Activated CD8-positive, alpha-beta memory T cell treated with anti-CD3 and anti-CD28 coated beads for 36 hours (primary cell): ENCODE data around the gene NEGR1. TPM values are rescaled to one million over a fixed set of nuclear protein-coding genes. Genes with fewer than 3 reads are reported as not detected.

ENCODE experiments used
- CTCF ChIA-PET: fragments of 350-600 bp; sonication (Branson Sonifier 250); formaldehyde crosslinking; loops from one replicate; lab custom pipeline; 2021; ENCODE audit warnings: antibody characterized with exemption; lab: Charles Lee
- POLR2A ChIA-PET: fragments of 350-600 bp; sonication (Branson Sonifier 250); formaldehyde crosslinking; loops from one replicate; lab custom pipeline; 2021; ENCODE audit warnings: antibody characterized with exemption; lab: Charles Lee
- total RNA-seq, 2 experiments: library from RNA; stranded (reverse); gene quantifications; one replicate each; pipeline ENCODE4 v1.2.3, GENCODE V29; 2021

NEGR1 gene
- total RNA-seq, 2 experiments from 2014 or later: not detected

GRCh38 chr1:71565831-71566230, 716.5 kb downstream of the NEGR1 start:
- ChIA-PET POLR2A (no interaction called here), CTCF (no interaction called here)

- POLR2A ChIA-PET: no interaction called here
- CTCF ChIA-PET: no interaction called here
Measured at GRCh38 chr1:71565262-71565661, 717.1 kb downstream of the NEGR1 start.

- ChIA-PET POLR2A (no interaction called here), CTCF (no interaction called here)
Measured at GRCh38 chr1:71562298-71562697, 720.0 kb downstream of the NEGR1 start.

- CTCF ChIA-PET: no interaction called here
- POLR2A ChIA-PET: no interaction called here
Measured at GRCh38 chr1:71561729-71562128, 720.6 kb downstream of the NEGR1 start.

GRCh38 chr1:71561206-71561605, 721.1 kb downstream of the NEGR1 start:
- CTCF ChIA-PET: no interaction called here

GRCh38 chr1:71559880-71560279, 722.5 kb downstream of the NEGR1 start:
- POLR2A ChIA-PET: no interaction called here
- CTCF ChIA-PET: no interaction called here

More at GRCh38 chr1:71561206-71561605, 721.1 kb downstream of the NEGR1 start:
- POLR2A ChIA-PET: no interaction called here

- POLR2A ChIA-PET: no interaction called here
- CTCF ChIA-PET: no interaction called here
Measured at GRCh38 chr1:71557138-71557537, 725.2 kb downstream of the NEGR1 start.

GRCh38 chr1:71548398-71548890, 733.9 kb downstream of the NEGR1 start:
- POLR2A ChIA-PET: no interaction called here
- CTCF ChIA-PET: no interaction called here

- ChIA-PET CTCF (no interaction called here), POLR2A (no interaction called here)
Measured at GRCh38 chr1:71542155-71542554, 740.2 kb downstream of the NEGR1 start.

GRCh38 chr1:71533950-71534349, 748.4 kb downstream of the NEGR1 start:
- ChIA-PET POLR2A (no interaction called here), CTCF (no interaction called here)

GRCh38 chr1:71532343-71532742, 750.0 kb downstream of the NEGR1 start:
- CTCF ChIA-PET: no interaction called here
- POLR2A ChIA-PET: no interaction called here

- POLR2A ChIA-PET: no interaction called here
- CTCF ChIA-PET: no interaction called here
Measured at GRCh38 chr1:71526824-71527223, 755.5 kb downstream of the NEGR1 start.

GRCh38 chr1:71522721-71523120, 759.6 kb downstream of the NEGR1 start:
- ChIA-PET CTCF (no interaction called here), POLR2A (no interaction called here)

GRCh38 chr1:71521655-71522264, 760.6 kb downstream of the NEGR1 start:
- POLR2A ChIA-PET: no interaction called here

GRCh38 chr1:71511505-71511904, 770.8 kb downstream of the NEGR1 start:
- CTCF ChIA-PET: no interaction called here
- POLR2A ChIA-PET: no interaction called here

More at GRCh38 chr1:71521655-71522264, 760.6 kb downstream of the NEGR1 start:
- CTCF ChIA-PET: no interaction called here

- POLR2A ChIA-PET: no interaction called here
Measured at GRCh38 chr1:71510725-71511124, 771.6 kb downstream of the NEGR1 start.

GRCh38 chr1:71509051-71509595, 773.2 kb downstream of the NEGR1 start:
- POLR2A ChIA-PET: no interaction called here
- CTCF ChIA-PET: no interaction called here

More at GRCh38 chr1:71510725-71511124, 771.6 kb downstream of the NEGR1 start:
- CTCF ChIA-PET: no interaction called here

GRCh38 chr1:71502006-71502405, 780.3 kb downstream of the NEGR1 start:
- POLR2A ChIA-PET: no interaction called here
- CTCF ChIA-PET: no interaction called here

- CTCF ChIA-PET: no interaction called here
- POLR2A ChIA-PET: no interaction called here
Measured at GRCh38 chr1:71498542-71498941, 783.8 kb downstream of the NEGR1 start.

- CTCF ChIA-PET: no interaction called here
Measured at GRCh38 chr1:71494163-71494562, 788.2 kb downstream of the NEGR1 start.

GRCh38 chr1:71492298-71493041, 789.9 kb downstream of the NEGR1 start:
- POLR2A ChIA-PET: no interaction called here

More at GRCh38 chr1:71494163-71494562, 788.2 kb downstream of the NEGR1 start:
- POLR2A ChIA-PET: no interaction called here

More at GRCh38 chr1:71492298-71493041, 789.9 kb downstream of the NEGR1 start:
- CTCF ChIA-PET: no interaction called here
